HG03139 (cell line): Measurements from ENCODE around the gene MAN1C1.

Source experiments
- ATAC-seq: cut with Tn5 transposase; IDR thresholded peaks from one replicate; pipeline ENCODE4 v1.9.1; 2021; ENCODE audit not compliant: unreplicated experiment

MAN1C1 gene

GRCh38 chr1:25613091-25613490, 3.5 kb upstream of the MAN1C1 start:
- no peak for ATAC-seq

DNA sequence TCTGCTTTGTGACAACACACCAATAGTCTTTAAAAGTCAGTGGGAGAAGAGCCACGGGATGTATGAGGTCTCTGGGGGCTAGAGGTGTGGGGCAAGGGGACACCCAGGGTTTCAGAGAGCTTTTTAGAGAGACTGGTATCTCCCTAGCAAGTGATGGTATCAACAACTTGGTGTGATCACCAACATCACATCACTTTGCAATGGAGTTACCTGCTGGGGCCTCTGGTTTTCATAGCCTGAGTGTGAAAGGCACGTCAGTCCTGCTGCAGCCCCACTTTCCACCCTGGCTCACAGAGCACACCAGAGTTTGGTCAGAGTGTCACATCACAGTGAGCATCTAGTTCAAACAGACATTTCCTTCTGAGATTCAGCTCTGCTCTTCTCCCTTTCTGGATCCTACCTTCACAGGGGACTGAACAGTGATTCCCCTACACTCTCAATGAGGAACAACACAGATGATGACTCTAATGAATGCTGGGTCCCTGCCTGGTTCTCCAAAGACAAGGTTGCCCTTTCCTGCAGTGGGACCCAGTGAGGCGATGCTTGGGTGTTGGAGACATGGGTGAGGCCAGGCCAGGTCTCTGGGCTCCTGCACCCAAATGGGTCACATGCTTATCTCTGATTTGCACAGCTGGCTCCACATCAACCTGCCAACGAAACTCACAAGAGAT, 2.0 kb upstream of the MAN1C1 start:
- ATAC-seq, result no peak

- no peak for ATAC-seq
These were observed 1.4 kb upstream of the MAN1C1 start for GRCh38 chr1:25615172-25615541.

DNA sequence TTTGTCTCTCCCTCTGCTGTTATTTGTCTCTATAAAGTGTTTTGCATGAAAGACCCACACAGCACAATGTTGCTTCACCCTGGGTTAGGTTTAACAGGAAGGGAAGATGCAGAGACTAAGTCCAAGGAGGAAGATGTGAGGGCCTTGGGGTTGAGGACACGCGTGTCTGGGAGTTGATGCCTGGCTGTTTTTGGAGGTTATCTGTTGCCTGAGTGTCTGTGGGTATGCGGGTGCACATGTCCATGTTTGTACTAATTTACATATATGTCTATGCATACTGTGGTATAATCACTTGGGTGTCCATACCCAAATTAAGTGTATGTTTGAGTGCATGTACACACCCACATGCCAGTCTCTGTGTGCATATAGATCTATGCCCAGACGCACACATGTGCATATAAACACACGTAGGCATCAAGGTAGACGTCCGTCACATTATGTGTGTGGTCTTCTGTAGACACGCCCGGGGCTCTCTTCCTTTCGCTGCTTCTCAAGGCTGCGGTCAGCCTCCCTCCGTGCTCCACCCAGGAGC, 962 bp upstream of the MAN1C1 start:
- ATAC-seq, result no peak

GRCh38 chr1:25616987-25617624, 515 bp downstream of the MAN1C1 start:
- no peak for ATAC-seq

DNA sequence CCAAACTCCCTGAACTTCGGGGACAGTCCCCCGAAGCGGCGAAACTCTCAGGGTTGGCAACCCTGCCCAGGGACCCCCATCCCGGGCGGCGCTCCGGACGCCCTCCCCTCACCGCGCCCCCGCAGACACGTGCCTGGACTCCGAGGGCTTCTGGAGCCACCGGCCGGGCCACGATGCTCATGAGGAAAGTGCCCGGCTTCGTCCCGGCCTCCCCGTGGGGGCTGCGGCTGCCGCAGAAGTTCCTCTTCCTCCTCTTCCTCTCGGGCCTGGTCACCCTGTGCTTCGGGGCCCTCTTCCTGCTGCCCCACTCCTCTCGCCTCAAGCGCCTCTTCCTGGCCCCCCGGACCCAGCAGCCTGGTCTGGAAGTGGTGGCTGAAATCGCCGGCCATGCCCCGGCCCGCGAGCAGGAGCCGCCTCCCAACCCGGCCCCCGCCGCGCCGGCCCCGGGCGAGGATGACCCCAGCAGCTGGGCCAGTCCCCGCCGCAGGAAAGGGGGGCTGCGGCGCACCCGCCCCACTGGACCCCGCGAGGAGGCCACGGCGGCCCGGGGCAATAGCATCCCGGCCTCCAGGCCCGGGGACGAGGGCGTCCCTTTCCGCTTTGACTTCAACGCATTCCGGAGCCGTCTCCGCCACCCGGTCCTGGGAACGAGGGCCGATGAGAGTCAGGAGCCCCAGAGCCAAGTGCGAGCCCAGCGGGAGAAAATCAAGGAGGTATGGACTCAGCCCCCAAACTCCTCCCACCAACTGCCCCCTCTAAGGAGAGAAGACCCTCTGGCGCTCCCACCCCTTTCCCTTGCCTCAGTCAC, 1.2 kb downstream of the MAN1C1 start:
- ATAC-seq, result no peak

GRCh38 chr1:25618433-25618808, 1.8 kb downstream of the MAN1C1 start:
- ATAC-seq, result no peak

DNA sequence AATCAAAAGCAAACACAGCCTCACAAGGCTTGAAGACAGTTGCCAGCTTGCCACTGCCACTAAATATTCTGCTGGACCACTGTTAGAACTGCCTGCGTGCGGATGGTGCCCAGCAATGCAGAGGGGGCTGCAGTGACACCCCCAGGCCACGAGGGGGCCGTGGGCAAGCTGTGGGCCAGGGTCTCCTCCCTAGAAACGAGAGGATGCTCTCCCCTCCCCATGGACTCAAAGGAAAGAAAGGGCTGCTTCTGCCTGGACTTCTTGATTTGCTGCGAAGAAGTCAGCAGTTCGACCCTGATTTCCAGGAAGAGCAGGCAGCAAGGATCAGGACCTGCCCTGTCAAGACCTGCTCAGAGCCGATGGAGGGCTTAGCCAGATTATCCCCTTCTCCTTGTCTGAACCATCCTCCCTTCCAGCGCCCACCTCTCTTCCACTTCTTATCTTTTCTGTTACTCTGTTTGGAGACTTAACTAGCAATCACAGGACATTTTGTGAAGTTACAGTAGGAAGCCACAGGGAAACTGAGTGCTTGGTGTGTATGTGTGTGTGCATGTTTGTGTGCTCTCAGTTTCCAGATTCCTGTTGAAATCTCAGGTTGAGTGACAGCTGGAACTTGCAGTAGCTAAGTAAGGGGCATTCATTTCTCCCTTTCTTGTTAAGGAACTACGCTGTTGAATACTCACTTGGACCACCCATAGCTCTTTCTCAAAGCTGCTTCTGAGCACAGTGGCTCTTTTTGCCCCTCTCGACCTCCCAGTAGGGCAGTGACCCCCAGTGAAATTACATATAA, 2.7 kb downstream of the MAN1C1 start:
- ATAC-seq, result no peak

DNA sequence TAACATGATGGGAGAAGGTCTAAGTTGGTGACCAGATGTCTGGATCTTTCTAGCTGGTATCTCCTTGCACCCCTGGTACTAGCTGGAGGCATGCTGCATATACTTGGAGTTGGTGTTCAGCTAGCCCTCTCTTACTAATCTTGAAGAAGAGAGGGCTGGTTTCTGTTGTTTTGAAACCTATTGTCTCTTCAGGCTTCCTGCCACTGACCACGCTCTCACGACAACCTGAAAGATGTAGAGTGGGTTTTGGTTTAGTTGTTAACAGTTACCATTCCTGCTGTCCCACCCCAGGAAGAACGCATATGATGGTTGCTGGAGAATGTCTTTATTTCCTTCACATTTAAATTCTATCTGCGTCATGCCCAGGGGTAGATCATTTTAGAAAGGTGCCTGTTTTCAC, 3.6 kb downstream of the MAN1C1 start:
- no peak for ATAC-seq

DNA sequence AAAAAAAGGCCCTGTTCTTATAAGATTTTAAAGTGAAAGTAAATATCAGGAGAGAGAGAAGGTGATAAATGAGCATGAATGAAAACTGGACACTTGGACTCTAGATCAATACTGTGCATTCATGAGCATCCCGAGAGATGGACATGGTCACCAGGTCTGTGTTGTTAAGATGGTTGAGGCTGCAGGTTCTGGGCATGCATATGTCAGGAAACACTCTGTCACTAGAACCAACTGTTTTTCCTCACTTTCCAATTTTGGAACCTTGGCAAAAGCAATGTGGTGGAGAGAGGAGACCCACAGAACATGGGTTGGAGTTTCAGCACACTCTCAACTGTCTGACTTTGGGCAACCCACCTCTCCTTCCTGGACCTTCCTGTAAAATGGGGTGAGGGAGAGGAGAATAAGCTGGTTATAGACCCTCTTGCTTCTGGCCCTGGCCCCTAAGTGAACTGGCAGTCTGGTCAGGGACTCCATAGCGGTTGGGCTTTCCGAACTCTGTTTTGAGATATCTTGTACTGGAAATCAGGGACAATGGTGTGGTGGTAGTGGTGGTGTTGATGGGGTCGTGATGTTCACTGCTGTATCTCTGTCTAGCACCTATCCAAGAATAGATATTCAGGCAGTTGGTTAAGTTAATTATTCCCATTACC, 4.2 kb downstream of the MAN1C1 start:
- ATAC-seq, result no peak

GRCh38 chr1:25621876-25622275, 5.3 kb downstream of the MAN1C1 start:
- ATAC-seq, result no peak

DNA sequence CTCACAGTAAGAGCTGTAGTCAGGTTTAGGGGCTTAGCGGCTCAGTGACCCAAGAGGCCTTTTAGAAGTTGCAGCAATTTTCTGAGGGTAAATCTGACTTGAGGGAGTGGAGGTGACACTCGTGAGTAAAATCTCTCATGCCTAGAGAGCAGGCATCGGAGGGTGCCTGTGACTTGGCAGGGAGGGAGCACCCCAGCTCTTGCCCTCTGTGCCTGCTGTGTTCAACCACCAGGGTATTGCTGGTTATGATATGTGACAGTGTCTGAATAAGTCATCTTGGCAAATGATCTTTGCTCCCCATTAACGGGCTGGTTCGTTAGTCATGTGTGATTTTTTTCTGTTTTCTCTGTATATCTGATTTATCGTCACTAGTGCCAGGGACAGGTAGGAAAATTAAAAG, 5.9 kb downstream of the MAN1C1 start:
- no peak for ATAC-seq

DNA sequence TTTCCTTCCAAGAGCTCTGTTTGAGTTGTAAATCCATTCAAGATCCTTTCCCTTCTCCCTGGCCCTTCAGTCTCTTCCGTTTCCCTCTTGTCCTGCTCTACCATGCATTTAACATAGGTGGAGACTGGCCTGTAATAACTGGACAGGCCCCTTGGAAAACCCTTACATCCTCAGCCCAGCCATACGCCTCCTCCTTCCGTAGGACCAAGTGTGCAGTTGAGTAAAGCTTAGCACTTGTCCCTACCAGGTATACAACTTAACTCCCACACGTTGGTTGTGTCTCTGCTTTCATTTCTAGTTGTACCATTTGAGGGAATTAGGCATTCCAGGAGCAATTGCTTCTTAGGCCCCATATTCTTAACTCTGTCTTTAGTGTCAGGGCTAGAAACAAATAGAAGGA, 6.4 kb downstream of the MAN1C1 start:
- no peak for ATAC-seq

DNA sequence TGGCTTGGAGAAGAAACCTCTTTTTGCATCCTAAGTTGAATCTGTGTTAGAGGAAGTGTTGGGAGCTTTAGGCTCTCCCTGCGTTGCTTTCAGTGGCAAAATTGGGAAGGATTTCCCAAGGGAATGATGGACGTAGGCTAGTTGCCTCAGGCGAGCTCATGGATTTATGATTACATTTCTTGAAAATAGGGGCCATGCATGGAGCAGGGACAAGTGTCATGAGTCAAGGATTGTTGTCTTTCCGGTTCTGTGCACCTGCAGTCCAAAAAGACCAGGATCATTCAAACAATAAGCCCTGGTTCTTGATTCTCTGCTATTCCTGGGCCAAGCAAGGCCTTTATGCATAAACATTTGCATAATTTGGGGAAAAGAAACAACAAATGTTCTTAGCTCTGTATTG, 7.1 kb downstream of the MAN1C1 start:
- ATAC-seq, result no peak

DNA sequence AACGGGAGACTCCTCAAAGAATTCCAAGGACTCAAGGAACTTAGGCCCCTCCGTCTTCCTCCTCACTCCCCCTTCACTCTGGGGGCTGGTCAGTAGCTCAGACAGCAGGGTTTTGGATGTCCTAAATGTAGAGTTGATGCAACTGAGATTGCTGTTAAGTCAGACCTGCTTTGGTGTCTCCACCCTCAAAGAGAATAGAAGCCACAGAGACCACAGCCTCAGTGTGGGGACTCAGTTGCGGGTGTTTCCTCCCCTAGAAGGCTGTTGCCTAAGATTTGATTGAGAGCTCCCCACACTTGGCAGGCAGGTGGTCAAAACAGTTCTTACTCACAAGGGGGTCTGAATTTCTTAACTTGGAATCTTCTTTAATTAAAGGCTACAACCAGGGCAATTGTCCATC, 7.6 kb downstream of the MAN1C1 start:
- ATAC-seq, result no peak

GRCh38 chr1:25624604-25625003, 8.0 kb downstream of the MAN1C1 start:
- no peak for ATAC-seq

DNA sequence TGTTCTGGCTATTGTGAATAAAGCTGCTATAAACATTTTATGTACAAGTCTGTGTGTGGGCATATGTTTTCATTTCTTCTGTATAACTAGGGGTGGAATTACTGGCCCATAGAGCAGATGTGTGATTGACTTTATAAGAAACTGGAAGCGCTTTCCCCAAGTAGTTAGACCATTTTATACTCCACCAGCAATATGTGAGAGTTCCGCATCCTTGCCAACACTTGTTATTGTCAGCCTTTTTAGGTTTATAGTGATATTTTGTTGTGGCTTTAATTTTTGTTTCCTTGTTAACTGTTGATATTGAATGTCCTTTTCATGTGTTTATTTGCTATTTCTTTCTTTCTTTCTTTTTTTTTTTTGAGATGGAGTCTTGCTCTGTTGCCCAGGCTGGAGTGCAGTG, 9.4 kb downstream of the MAN1C1 start:
- ATAC-seq, result no peak

DNA sequence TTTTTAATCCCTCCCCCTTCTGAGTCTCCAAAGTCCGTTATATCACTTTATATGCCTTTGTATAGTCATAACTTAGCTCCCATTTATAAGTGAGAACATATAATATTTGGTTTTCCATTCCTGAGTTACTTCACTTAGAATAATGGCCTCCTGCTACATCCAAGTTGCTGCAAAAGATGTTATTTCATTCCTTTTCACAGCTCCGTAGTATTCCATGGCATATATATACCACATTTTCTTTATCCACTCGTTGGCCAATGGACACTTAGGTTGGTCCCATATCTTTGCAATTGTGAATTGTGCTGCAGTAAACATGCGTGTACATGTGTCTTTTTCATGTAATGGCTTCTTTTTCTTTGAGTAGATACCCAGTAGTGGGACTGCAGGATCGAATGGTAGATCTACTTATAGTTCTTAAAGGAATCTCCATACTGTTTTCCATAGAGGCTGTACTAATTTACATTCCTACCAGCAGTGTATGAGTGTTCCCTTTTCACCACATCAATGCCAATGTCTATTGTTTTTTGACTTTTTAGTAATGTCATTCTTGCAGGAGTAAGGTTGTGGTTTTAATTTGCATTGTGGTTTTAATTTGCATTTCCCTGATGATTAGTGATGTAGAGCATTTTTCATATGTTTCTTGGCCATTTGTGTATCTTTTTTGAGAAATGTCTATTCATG, 12.3 kb downstream of the MAN1C1 start:
- ATAC-seq, result no peak

DNA sequence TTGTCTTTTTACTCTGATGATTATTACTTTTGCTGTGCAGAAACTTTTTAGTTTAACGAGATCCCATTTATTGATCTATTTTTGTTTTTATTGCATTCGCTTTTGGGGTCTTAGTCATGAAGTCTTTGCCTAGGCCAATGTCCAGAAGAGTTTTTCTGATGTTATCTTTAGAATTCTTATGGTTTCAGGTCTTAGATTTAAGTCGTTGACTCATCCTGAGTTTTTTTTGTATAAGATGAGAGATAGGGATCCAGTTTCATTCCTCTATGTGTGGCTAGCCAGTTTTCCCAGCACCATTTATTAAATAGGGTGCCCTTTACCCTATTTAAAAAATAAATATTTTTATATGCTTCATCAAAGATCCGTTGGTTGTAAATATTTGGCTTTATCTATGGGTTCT, 13.2 kb downstream of the MAN1C1 start:
- no peak for ATAC-seq
